ENCODE measurements around the gene SMIM30. TPM values are rescaled to one million over a fixed set of nuclear protein-coding genes. Genes with fewer than 3 reads are reported as not detected.

SMIM30 gene
- total RNA-seq, 1 donor from 2014 or later: 52.9 TPM

DNA sequence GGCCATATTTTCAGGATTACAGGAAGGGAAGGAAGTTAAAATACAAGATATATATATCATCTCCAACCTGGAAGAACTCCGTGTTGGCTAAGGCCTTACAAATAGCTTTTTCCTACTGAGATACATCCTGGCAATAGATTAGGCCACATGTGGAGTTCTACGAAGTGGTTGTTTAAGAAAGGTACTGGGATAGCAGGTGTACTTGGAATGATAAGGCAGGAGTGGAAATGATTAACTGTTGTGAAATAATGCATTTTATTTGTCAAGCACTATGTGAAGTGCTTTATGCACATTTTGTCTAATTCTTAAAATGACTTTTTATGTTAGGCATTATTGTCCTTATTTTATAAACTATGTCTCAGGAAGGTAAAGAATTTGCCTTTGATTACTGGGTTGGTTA lies 18.9 kb upstream of the SMIM30 start:
- no peak for DNase-seq (ENCODE audit: low read depth)
- no peak overlapping the region for H3K4me3 ChIP-seq (ENCODE audit: insufficient read depth, low read depth, low read length)
- no peak overlapping the region for H2AFZ ChIP-seq (ENCODE audit: low read depth, low read length)
- no peaks in the 10 kb centered on the region for H3K79me2 ChIP-seq (ENCODE audit: insufficient read depth, low read length)
- no peak overlapping the region for H3K9ac ChIP-seq (ENCODE audit: low read length)
- no peaks in the 10 kb centered on the region for H3K9me3 ChIP-seq (ENCODE audit: insufficient read depth, low read depth, low read length)
- Mint-ChIP-seq H3K9me3 (ENCODE audit: unreplicated experiment) (no peaks in the 10 kb centered on the region), H3K4me3 (ENCODE audit: unreplicated experiment) (no peak overlapping the region), H3K27ac (ENCODE audit: unreplicated experiment) (no peak overlapping the region), H3K4me1 (ENCODE audit: low read depth, unreplicated experiment) (no peaks in the 10 kb centered on the region), H3K27me3 (ENCODE audit: low read depth, unreplicated experiment) (no peaks in the 10 kb centered on the region), H3K36me3 (ENCODE audit: low read depth, unreplicated experiment) (no peaks in the 10 kb centered on the region)
- TF ChIP-seq, protein P1, sequence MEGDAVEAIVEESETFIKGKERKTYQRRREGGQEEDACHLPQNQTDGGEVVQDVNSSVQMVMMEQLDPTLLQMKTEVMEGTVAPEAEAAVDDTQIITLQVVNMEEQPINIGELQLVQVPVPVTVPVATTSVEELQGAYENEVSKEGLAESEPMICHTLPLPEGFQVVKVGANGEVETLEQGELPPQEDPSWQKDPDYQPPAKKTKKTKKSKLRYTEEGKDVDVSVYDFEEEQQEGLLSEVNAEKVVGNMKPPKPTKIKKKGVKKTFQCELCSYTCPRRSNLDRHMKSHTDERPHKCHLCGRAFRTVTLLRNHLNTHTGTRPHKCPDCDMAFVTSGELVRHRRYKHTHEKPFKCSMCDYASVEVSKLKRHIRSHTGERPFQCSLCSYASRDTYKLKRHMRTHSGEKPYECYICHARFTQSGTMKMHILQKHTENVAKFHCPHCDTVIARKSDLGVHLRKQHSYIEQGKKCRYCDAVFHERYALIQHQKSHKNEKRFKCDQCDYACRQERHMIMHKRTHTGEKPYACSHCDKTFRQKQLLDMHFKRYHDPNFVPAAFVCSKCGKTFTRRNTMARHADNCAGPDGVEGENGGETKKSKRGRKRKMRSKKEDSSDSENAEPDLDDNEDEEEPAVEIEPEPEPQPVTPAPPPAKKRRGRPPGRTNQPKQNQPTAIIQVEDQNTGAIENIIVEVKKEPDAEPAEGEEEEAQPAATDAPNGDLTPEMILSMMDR (IDR thresholded peaks at IDR 0.05; ENCODE audit: insufficient read depth, low read depth, low read length): no peak
- TF ChIP-seq EZH2 (IDR thresholded peaks at IDR 0.05; ENCODE audit: insufficient read depth, low read length): no peak
- no peak overlapping the region for H3K27ac ChIP-seq (ENCODE audit: low read depth, low read length)
- no peak for FAIRE-seq
- H3K4me1 ChIP-seq (ENCODE audit: insufficient read depth, low read length): no peaks in the 10 kb centered on the region
- H3K4me2 ChIP-seq (ENCODE audit: low read length): no peak overlapping the region
- no peaks in the 10 kb centered on the region for H4K20me1 ChIP-seq (ENCODE audit: insufficient read depth, low read length)
- H3K27me3 ChIP-seq (ENCODE audit: insufficient read depth, low read length): no peaks in the 10 kb centered on the region
- no peaks in the 10 kb centered on the region for H3K36me3 ChIP-seq (ENCODE audit: insufficient read depth, low read length)

DNA sequence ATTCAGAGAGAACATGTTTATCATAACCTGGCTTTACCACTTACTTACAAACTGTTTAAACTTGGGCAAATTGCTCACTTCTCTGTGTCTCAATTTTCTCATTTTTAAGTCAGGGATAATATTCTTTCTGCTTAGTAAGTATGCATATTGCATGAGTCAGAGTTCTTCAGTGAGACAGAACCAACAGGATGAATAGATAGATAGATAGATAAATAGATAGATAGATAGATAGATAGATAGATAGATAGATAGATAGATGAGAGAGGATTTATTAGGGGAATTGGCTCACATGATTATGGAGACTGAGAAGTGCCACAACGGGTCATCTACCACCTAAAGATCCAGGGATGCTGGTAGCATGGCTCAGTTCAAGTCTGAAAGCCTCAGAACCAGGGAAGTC lies 15.7 kb upstream of the SMIM30 start:
- Histone ChIP-seq H3K36me3 (ENCODE audit: insufficient read depth, low read length) (no peaks in the 10 kb centered on the region), H3K9ac (ENCODE audit: low read length) (no peak overlapping the region), H3K4me2 (ENCODE audit: low read length) (no peak overlapping the region), H3K27me3 (ENCODE audit: insufficient read depth, low read length) (no peaks in the 10 kb centered on the region), H3K79me2 (ENCODE audit: insufficient read depth, low read length) (no peaks in the 10 kb centered on the region), H3K4me1 (ENCODE audit: insufficient read depth, low read length) (no peaks in the 10 kb centered on the region), H4K20me1 (ENCODE audit: insufficient read depth, low read length) (no peaks in the 10 kb centered on the region), H3K9me3 (ENCODE audit: insufficient read depth, low read depth, low read length) (no peaks in the 10 kb centered on the region), H3K27ac (ENCODE audit: low read depth, low read length) (no peak overlapping the region), H2AFZ (ENCODE audit: low read depth, low read length) (no peak overlapping the region), H3K4me3 (ENCODE audit: insufficient read depth, low read depth, low read length) (no peak overlapping the region)
- no peak for FAIRE-seq
- Mint-ChIP-seq H3K4me3 (ENCODE audit: unreplicated experiment) (no peak overlapping the region), H3K9me3 (ENCODE audit: unreplicated experiment) (no peaks in the 10 kb centered on the region), H3K36me3 (ENCODE audit: low read depth, unreplicated experiment) (no peaks in the 10 kb centered on the region), H3K27me3 (ENCODE audit: low read depth, unreplicated experiment) (no peaks in the 10 kb centered on the region), H3K27ac (ENCODE audit: unreplicated experiment) (no peak overlapping the region), H3K4me1 (ENCODE audit: low read depth, unreplicated experiment) (no peaks in the 10 kb centered on the region)
- DNase-seq (ENCODE audit: low read depth): no peak
- no peak for TF ChIP-seq EZH2 (IDR thresholded peaks at IDR 0.05; ENCODE audit: insufficient read depth, low read length)
- TF ChIP-seq, protein P1 (IDR thresholded peaks at IDR 0.05; ENCODE audit: insufficient read depth, low read depth, low read length): no peak

DNA sequence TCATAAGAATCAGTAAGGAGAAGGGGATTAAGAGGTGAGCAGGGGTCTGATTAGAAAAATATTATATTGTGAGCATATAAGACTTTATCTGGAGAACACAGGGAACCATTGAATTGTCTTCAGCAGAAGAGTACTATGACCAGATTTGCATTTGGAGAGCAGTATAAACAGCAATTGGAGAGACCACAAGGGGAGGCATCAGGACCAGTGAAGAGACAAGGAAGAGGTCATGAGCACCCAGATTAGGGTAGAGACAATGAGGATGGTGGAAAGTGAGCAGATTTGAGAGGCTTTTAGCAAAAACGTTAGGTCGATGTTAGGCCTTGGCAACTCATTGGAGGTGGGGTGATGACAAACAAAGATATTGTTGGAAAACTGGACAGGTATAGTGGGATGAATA lies 13.0 kb upstream of the SMIM30 start:
- H3K4me2 ChIP-seq (ENCODE audit: low read length): no peak overlapping the region
- Mint-ChIP-seq H3K9me3 (ENCODE audit: unreplicated experiment) (no peaks in the 10 kb centered on the region), H3K27ac (ENCODE audit: unreplicated experiment) (no peak overlapping the region), H3K36me3 (ENCODE audit: low read depth, unreplicated experiment) (no peaks in the 10 kb centered on the region), H3K4me3 (ENCODE audit: unreplicated experiment) (no peak overlapping the region), H3K27me3 (ENCODE audit: low read depth, unreplicated experiment) (no peaks in the 10 kb centered on the region), H3K4me1 (ENCODE audit: low read depth, unreplicated experiment) (no peaks in the 10 kb centered on the region)
- no peak overlapping the region for H3K9ac ChIP-seq (ENCODE audit: low read length)
- no peaks in the 10 kb centered on the region for H3K79me2 ChIP-seq (ENCODE audit: insufficient read depth, low read length)
- H3K27me3 ChIP-seq (ENCODE audit: insufficient read depth, low read length): no peaks in the 10 kb centered on the region
- no peak overlapping the region for H3K4me3 ChIP-seq (ENCODE audit: insufficient read depth, low read depth, low read length)
- no peaks in the 10 kb centered on the region for H3K9me3 ChIP-seq (ENCODE audit: insufficient read depth, low read depth, low read length)
- no peaks in the 10 kb centered on the region for H3K36me3 ChIP-seq (ENCODE audit: insufficient read depth, low read length)
- TF ChIP-seq, protein P1 (IDR thresholded peaks at IDR 0.05; ENCODE audit: insufficient read depth, low read depth, low read length): no peak
- no peak for TF ChIP-seq EZH2 (IDR thresholded peaks at IDR 0.05; ENCODE audit: insufficient read depth, low read length)
- no peak overlapping the region for H3K27ac ChIP-seq (ENCODE audit: low read depth, low read length)
- H4K20me1 ChIP-seq (ENCODE audit: insufficient read depth, low read length): no peaks in the 10 kb centered on the region
- FAIRE-seq (no peak), DNase-seq (ENCODE audit: low read depth) (no peak)
- no peak overlapping the region for H2AFZ ChIP-seq (ENCODE audit: low read depth, low read length)
- no peaks in the 10 kb centered on the region for H3K4me1 ChIP-seq (ENCODE audit: insufficient read depth, low read length)

Measured in astrocyte (in vitro differentiated cells and primary cell).